HCT116 (cell line): ENCODE results near the gene INPP4A. TPM values are rescaled to one million over a fixed set of nuclear protein-coding genes. Genes with fewer than 3 reads are reported as not detected.

Source experiments
- ATAC-seq: fragments of 200-7000 bp; cut with Tn5 transposase; 2 replicates; pipeline ENCODE4 v1.9.1; 2020; ENCODE audit warnings: mild to moderate bottlenecking, moderate library complexity
- BruUV-seq: library from RNA; stranded (reverse); fragments of 400-500 nt; replicated peaks from 2 replicates; lab custom pipeline; 2021; lab: Mats Ljungman, UMichigan
- CTCF ChIA-PET: fragments of 300-600 bp; sonication (Branson Sonifier 250); formaldehyde crosslinking; loops from one replicate; lab custom pipeline; 2021; ENCODE audit warnings: antibody characterized with exemption; lab: Charles Lee
- POLR2A ChIA-PET: fragments of 300-600, 350-600 bp; sonication (Branson Sonifier 250); formaldehyde crosslinking; loops from one replicate; lab custom pipeline; 2021; ENCODE audit warnings: antibody characterized with exemption; lab: Charles Lee
- RAD21 ChIA-PET, 2 experiments: fragments of 300-600 bp; sonication (Branson Sonifier 250); formaldehyde crosslinking; loops; one replicate each; lab custom pipeline; 2023; ENCODE audit warnings: low total read pairs in 2 of 2; ENCODE audit not compliant: uncharacterized antibody in 2 of 2, unreplicated experiment in 2 of 2, low non-redundant PET in 1 of 2; lab: Charles Lee
- DNase-seq: peaks from one replicate; pipeline ENCODE4 v3.0.0-alpha.2; 2010; ENCODE audit warnings: low read depth, low spot score
- H2AFZ ChIP-seq: fragments of 200-600 bp; shearing (Covaris generic), sonication (generic); 2 replicates; pipeline ENCODE4 v1.6.1; 2017; ENCODE audit warnings: low read depth, mixed run types, mixed read lengths, antibody characterized with exemption, low read length; ENCODE audit not compliant: poor library complexity, severe bottlenecking
- H3K27ac ChIP-seq: 2 replicates; pipeline ENCODE4 v1.5.1; 2012; ENCODE audit warnings: low read depth, low read length
- H3K27me3 ChIP-seq: fragments of 200-600 bp; sonication (generic); 2 replicates; pipeline ENCODE4 v1.6.1; 2016; ENCODE audit warnings: mixed run types, low read length, mixed read lengths; ENCODE audit not compliant: insufficient read depth
- H3K36me3 ChIP-seq, 2 experiments: fragments of 200-500 bp in 1 of 2; fragments of 200-600 bp in 1 of 2; sonication (Bioruptor generic) in 1 of 2; sonication (generic) in 1 of 2; 2 replicates each; pipeline versions ENCODE4 v1.5.1 to v1.6.1; 2014 to 2016; ENCODE audit warnings: low read length in 2 of 2, inconsistent platforms in 1 of 2, mixed read lengths in 1 of 2, mixed run types in 1 of 2; ENCODE audit not compliant: insufficient read depth in 2 of 2, control insufficient read depth in 1 of 2
- H3K4me1 ChIP-seq, 2 experiments: fragments of 200-600 bp in 1 of 2; sonication (generic) in 1 of 2; 2 replicates each; pipeline versions ENCODE4 v1.5.1 to v1.6.1; 2012 to 2017; ENCODE audit warnings: low read length in 2 of 2, inconsistent platforms in 1 of 2, mild to moderate bottlenecking in 1 of 2, mixed read lengths in 1 of 2, mixed run types in 1 of 2, moderate library complexity in 1 of 2; ENCODE audit not compliant: insufficient read depth in 2 of 2, control insufficient read depth in 1 of 2
- H3K4me2 ChIP-seq: fragments of 200-600 bp; sonication (generic); 2 replicates; pipeline ENCODE4 v1.6.1; 2017; ENCODE audit warnings: mixed run types, low read length, mixed read lengths
- H3K4me3 ChIP-seq, 2 experiments: fragments of 200-600 bp in 1 of 2; sonication (generic) in 1 of 2; replicated peaks in 1 of 2; 2 replicates each; pipeline ENCODE4 v1.5.1; 2011 to 2016; ENCODE audit warnings: low read length in 2 of 2, control low read depth in 1 of 2, low read depth in 1 of 2, mild to moderate bottlenecking in 1 of 2, mixed read lengths in 1 of 2, mixed run types in 1 of 2
- H3K79me2 ChIP-seq: fragments of 200-600 bp; sonication (generic); 2 replicates; pipeline ENCODE4 v1.6.1; 2017; ENCODE audit warnings: mild to moderate bottlenecking, mixed run types, low read length, moderate library complexity, mixed read lengths; ENCODE audit not compliant: insufficient read depth
- H3K9ac ChIP-seq: fragments of 200-600 bp; sonication (generic); 2 replicates; pipeline ENCODE4 v1.6.1; 2016; ENCODE audit warnings: low read length, mixed read lengths
- H3K9me2 ChIP-seq: fragments of 200-600 bp; sonication (generic), shearing (Covaris generic); 2 replicates; pipeline ENCODE4 v1.6.1; 2017; ENCODE audit warnings: mixed run types, mild to moderate bottlenecking, moderate library complexity; ENCODE audit not compliant: insufficient read depth
- H3K9me3 ChIP-seq, 2 experiments: fragments of 200-500 bp in 1 of 2; fragments of 200-600 bp in 1 of 2; sonication (Bioruptor generic) in 1 of 2; sonication (generic) in 1 of 2; 2 replicates each; pipeline ENCODE4 v1.6.1; 2014 to 2017; ENCODE audit warnings: low read length in 2 of 2, mixed read lengths in 2 of 2, inconsistent platforms in 1 of 2, low read depth in 1 of 2, mild to moderate bottlenecking in 1 of 2, mixed run types in 1 of 2, moderate library complexity in 1 of 2; ENCODE audit not compliant: control insufficient read depth in 1 of 2, insufficient read depth in 1 of 2
- H4K20me1 ChIP-seq: fragments of 200-600 bp; sonication (generic), shearing (Covaris generic); 2 replicates; pipeline ENCODE4 v1.6.1; 2017; ENCODE audit warnings: mixed run types, mild to moderate bottlenecking, moderate library complexity; ENCODE audit not compliant: insufficient read depth
- ATF3 ChIP-seq: IDR thresholded peaks from 2 replicates; pipeline ENCODE4 v1.6.1; 2012
- CBX3 ChIP-seq: IDR thresholded peaks from 2 replicates; pipeline ENCODE4 v1.6.1; 2012; ENCODE audit warnings: low read depth
- EGR1 ChIP-seq: IDR thresholded peaks from 2 replicates; pipeline ENCODE4 v1.6.1; 2012; ENCODE audit warnings: low read depth
- ELF1 ChIP-seq: IDR thresholded peaks from 2 replicates; pipeline ENCODE4 v1.6.1; 2012; ENCODE audit warnings: low read depth, borderline replicate concordance
- EZH2 ChIP-seq: fragments of 200-600 bp; sonication (generic); IDR thresholded peaks from 2 replicates; pipeline ENCODE4 v1.6.1; 2017; ENCODE audit warnings: antibody characterized with exemption, mixed run types
- EZH2phosphoT487 ChIP-seq: fragments of 200-600 bp; IDR thresholded peaks from 2 replicates; pipeline ENCODE4 v1.6.1; 2018; ENCODE audit warnings: antibody characterized with exemption, borderline replicate concordance
- POLR2A ChIP-seq: IDR thresholded peaks from 2 replicates; pipeline ENCODE4 v1.7.0; 2011; ENCODE audit warnings: borderline replicate concordance; ENCODE audit not compliant: insufficient read depth, insufficient read length; ENCODE audit errors: extremely low read depth
- POLR2AphosphoS5 ChIP-seq: IDR thresholded peaks from 2 replicates; pipeline ENCODE4 v1.6.1; 2011; ENCODE audit warnings: mild to moderate bottlenecking, low read depth, low read length, moderate library complexity
- SIN3A ChIP-seq: IDR thresholded peaks from 2 replicates; pipeline ENCODE4 v1.6.1; 2012; ENCODE audit warnings: low read depth
- SP1 ChIP-seq: IDR thresholded peaks from 2 replicates; pipeline ENCODE4 v1.6.1; 2012; ENCODE audit warnings: low read depth
- intact Hi-C: fragments of 100-400 bp; cut with micrococcal nuclease; formaldehyde crosslinking; loops from 2 replicates; pipeline ENCODE4 v1.10.0; 2022
- total RNA-seq: library from RNA; stranded (reverse); gene quantifications from one replicate; pipeline ENCODE4 v1.2.1, GENCODE V29; 2021; ENCODE audit not compliant: unreplicated experiment

The INPP4A gene
- total RNA-seq, 1 experiment from 2014 or later = 18.5 TPM

GRCh38 chr2:98478088-98478551, 33.5 kb downstream of the INPP4A start:
- Histone ChIP-seq H3K4me3 (no peak overlapping the region), H3K9me2 (no peaks in the 10 kb centered on the region), H3K9me3 (no peaks in the 10 kb centered on the region), H4K20me1 (no peaks in the 10 kb centered on the region), H3K36me3 (no peaks in the 10 kb centered on the region), H2AFZ (no peak overlapping the region), H3K79me2 (peaks cover 8% of the 10 kb centered on the region), H3K4me1 (peaks cover 0 to 2% of the 10 kb centered on the region in 2 experiments; a peak in 1 of 4 replicates), H3K27ac (no peak overlapping the region), H3K9ac (no peak overlapping the region), H3K4me2 (no peak overlapping the region), H3K27me3 (no peaks in the 10 kb centered on the region)
- DNase-seq (no peak), ATAC-seq (no peak)
- POLR2A ChIA-PET = no interaction called here
- RAD21 ChIA-PET = no interaction called here
- intact Hi-C loops = no loop called here
- TF ChIP-seq CBX3 (no peak), ELF1 (no peak), ATF3 (no peak)
- CTCF ChIA-PET = no interaction called here
- no TSS peak for BruUV-seq

GRCh38 chr2:98478907-98479306, 34.2 kb downstream of the INPP4A start:
- H3K27ac ChIP-seq = no peak overlapping the region
- H3K27me3 ChIP-seq = no peaks in the 10 kb centered on the region
- no peaks in the 10 kb centered on the region for H4K20me1 ChIP-seq
- ChIA-PET RAD21 (no interaction called here), CTCF (no interaction called here), POLR2A (no interaction called here)
- intact Hi-C loops = no loop called here
- DNase-seq (no peak), ATAC-seq (no peak)
- no peak overlapping the region for H3K4me2 ChIP-seq
- peaks cover 0 to 10% of the 10 kb centered on the region in 2 experiments; a peak in 1 of 4 replicates for H3K4me1 ChIP-seq
- H3K9ac ChIP-seq = no peak overlapping the region
- H3K36me3 ChIP-seq = no peaks in the 10 kb centered on the region
- peaks cover 8% of the 10 kb centered on the region for H3K79me2 ChIP-seq
- TF ChIP-seq POLR2AphosphoS5 (no peak), SIN3A (no peak), POLR2A (no peak), EZH2 (no peak), EGR1 (no peak), CBX3 (no peak), SP1 (no peak), EZH2phosphoT487 (no peak), ATF3 (no peak)
- H3K9me2 ChIP-seq = no peaks in the 10 kb centered on the region
- BruUV-seq = no TSS peak
- no peak overlapping the region for H3K4me3 ChIP-seq
- H3K9me3 ChIP-seq = no peaks in the 10 kb centered on the region
- H2AFZ ChIP-seq = no peak overlapping the region
